ENCODE results near the gene CNOT9.

The CNOT9 gene

GRCh38 chr2:218582076-218582475, 13.4 kb downstream of the CNOT9 start:
- no peak overlapping the region for H3K4me2 ChIP-seq (ENCODE audit: low read depth, low read length, poor library complexity, severe bottlenecking)
- H3K4me3 ChIP-seq (ENCODE audit: low read length, poor library complexity, severe bottlenecking) = no peak overlapping the region
- H3K27me3 ChIP-seq (ENCODE audit: insufficient read depth, low read length, poor library complexity, severe bottlenecking) = no peaks in the 10 kb centered on the region
- H3K9me3 ChIP-seq (ENCODE audit: insufficient read depth, low read depth, low read length) = no peaks in the 10 kb centered on the region
- peaks cover 66% of the 10 kb centered on the region for H3K36me3 ChIP-seq (ENCODE audit: insufficient read depth, low read length)
- H3K9me2 ChIP-seq (replicated peaks; ENCODE audit: low read depth, low read length) = no peaks in the 10 kb centered on the region
- peaks cover 54% of the 10 kb centered on the region for H3K79me2 ChIP-seq (ENCODE audit: insufficient read depth, low read length)
- peaks cover 17% of the 10 kb centered on the region for H3K4me1 ChIP-seq (ENCODE audit: insufficient read depth, low read length, poor library complexity, severe bottlenecking)
- peaks cover 27% of the 10 kb centered on the region for H4K20me1 ChIP-seq (ENCODE audit: insufficient read depth, low read length, poor library complexity, severe bottlenecking)
- H3K9ac ChIP-seq (ENCODE audit: low read depth, low read length, poor library complexity, severe bottlenecking) = no peak overlapping the region
- TF ChIP-seq, protein P1, sequence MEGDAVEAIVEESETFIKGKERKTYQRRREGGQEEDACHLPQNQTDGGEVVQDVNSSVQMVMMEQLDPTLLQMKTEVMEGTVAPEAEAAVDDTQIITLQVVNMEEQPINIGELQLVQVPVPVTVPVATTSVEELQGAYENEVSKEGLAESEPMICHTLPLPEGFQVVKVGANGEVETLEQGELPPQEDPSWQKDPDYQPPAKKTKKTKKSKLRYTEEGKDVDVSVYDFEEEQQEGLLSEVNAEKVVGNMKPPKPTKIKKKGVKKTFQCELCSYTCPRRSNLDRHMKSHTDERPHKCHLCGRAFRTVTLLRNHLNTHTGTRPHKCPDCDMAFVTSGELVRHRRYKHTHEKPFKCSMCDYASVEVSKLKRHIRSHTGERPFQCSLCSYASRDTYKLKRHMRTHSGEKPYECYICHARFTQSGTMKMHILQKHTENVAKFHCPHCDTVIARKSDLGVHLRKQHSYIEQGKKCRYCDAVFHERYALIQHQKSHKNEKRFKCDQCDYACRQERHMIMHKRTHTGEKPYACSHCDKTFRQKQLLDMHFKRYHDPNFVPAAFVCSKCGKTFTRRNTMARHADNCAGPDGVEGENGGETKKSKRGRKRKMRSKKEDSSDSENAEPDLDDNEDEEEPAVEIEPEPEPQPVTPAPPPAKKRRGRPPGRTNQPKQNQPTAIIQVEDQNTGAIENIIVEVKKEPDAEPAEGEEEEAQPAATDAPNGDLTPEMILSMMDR (conservative IDR thresholded peaks at IDR 0.05; ENCODE audit: low read length) = no peak
- TF ChIP-seq EZH2phosphoT487 (IDR thresholded peaks at IDR 0.05; ENCODE audit: borderline replicate concordance) = no peak
- H3F3A ChIP-seq (ENCODE audit: low read depth) = no peaks in the 10 kb centered on the region
- H2AFZ ChIP-seq (ENCODE audit: low read length) = no peak overlapping the region

DNA sequence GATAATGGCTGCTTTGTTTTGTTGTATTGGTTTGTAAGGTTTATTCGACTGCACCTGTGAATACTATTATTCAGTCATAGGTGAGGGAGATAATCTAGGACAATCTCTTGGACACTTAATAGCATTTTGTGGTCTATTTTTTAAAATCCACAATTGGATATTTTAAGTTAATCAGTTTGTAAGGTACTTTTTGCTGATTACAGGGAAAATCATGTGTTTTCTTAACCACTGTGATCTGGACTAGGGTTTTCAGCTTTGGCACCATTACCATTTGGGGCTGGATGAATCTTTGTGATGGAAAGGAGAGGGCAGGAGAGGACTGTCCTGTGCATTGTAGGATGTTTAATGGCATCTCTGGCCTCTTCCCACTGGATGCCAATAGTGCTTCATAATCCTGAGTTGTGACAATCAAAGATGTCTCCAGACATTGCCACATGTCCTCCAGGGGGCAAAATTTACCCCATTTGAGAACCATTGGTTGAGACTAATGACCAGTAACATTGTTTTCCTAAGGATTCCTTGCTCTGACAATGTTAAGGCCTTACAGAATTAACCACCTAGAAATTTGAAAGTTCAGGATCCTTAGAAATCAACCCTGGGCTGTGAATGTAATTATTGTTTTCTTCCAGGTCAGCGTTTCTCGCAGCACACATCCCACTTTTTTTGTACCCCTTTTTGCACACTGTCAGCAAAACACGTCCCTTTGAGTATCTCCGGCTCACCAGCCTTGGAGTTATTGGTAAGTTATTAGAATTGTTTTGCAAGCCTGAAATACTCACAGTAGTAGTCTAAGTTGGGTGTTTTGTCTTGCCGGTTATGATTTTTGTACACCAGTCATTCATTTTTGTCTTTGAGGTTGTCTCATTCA, 15.6 kb downstream of the CNOT9 start:
- no peak for TF ChIP-seq EZH2phosphoT487 (IDR thresholded peaks at IDR 0.05; ENCODE audit: borderline replicate concordance)
- TF ChIP-seq, protein P1 (conservative IDR thresholded peaks at IDR 0.05; ENCODE audit: low read length) = peak; percentile 40
- H3K4me2 ChIP-seq (ENCODE audit: low read depth, low read length, poor library complexity, severe bottlenecking) = no peak overlapping the region
- no peaks in the 10 kb centered on the region for H3K9me2 ChIP-seq (replicated peaks; ENCODE audit: low read depth, low read length)
- H3K27me3 ChIP-seq (ENCODE audit: insufficient read depth, low read length, poor library complexity, severe bottlenecking) = no peaks in the 10 kb centered on the region
- no peaks in the 10 kb centered on the region for H3K9me3 ChIP-seq (ENCODE audit: insufficient read depth, low read depth, low read length)
- no peak overlapping the region for H3K9ac ChIP-seq (ENCODE audit: low read depth, low read length, poor library complexity, severe bottlenecking)
- no peak overlapping the region for H2AFZ ChIP-seq (ENCODE audit: low read length)
- peaks cover 6% of the 10 kb centered on the region for H4K20me1 ChIP-seq (ENCODE audit: insufficient read depth, low read length, poor library complexity, severe bottlenecking)
- H3K4me3 ChIP-seq (ENCODE audit: low read length, poor library complexity, severe bottlenecking) = no peak overlapping the region
- H3K4me1 ChIP-seq (ENCODE audit: insufficient read depth, low read length, poor library complexity, severe bottlenecking) = no peaks in the 10 kb centered on the region
- peaks cover 82% of the 10 kb centered on the region; the same call in 1 of the 2 replicates for H3K36me3 ChIP-seq (ENCODE audit: insufficient read depth, low read length)
- H3F3A ChIP-seq (ENCODE audit: low read depth) = no peaks in the 10 kb centered on the region
- H3K79me2 ChIP-seq (ENCODE audit: insufficient read depth, low read length) = peaks cover 33% of the 10 kb centered on the region

DNA sequence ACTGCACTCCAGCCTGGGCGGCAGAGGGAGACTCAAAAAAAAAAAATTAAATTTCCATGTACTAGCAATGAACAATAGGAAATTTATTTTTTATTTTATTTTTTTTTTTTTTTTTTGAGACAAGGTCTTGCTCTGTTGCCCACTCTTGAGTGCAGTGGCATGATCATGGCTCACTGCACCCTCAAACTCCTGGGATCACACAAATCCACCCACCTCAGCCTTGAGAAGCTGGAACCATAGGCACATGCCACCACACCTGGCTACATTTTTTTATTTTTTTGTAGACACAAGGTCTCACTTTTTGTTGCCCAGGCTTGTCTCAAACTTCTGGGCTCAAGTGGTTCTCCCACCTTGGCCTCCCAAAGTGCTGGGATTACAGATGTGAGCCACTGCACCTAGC, 16.9 kb downstream of the CNOT9 start:
- Histone ChIP-seq H3K9me3 (ENCODE audit: insufficient read depth, low read depth, low read length) (no peaks in the 10 kb centered on the region), H2AFZ (ENCODE audit: low read length) (no peak overlapping the region), H3K36me3 (ENCODE audit: insufficient read depth, low read length) (peaks cover 91% of the 10 kb centered on the region; the same call in 1 of the 2 replicates), H3F3A (ENCODE audit: low read depth) (no peaks in the 10 kb centered on the region), H4K20me1 (ENCODE audit: insufficient read depth, low read length, poor library complexity, severe bottlenecking) (no peaks in the 10 kb centered on the region), H3K4me1 (ENCODE audit: insufficient read depth, low read length, poor library complexity, severe bottlenecking) (no peaks in the 10 kb centered on the region), H3K27me3 (ENCODE audit: insufficient read depth, low read length, poor library complexity, severe bottlenecking) (no peaks in the 10 kb centered on the region), H3K4me3 (ENCODE audit: low read length, poor library complexity, severe bottlenecking) (no peak overlapping the region), H3K79me2 (ENCODE audit: insufficient read depth, low read length) (peaks cover 21% of the 10 kb centered on the region), H3K9me2 (replicated peaks; ENCODE audit: low read depth, low read length) (no peaks in the 10 kb centered on the region), H3K4me2 (ENCODE audit: low read depth, low read length, poor library complexity, severe bottlenecking) (no peak overlapping the region), H3K9ac (ENCODE audit: low read depth, low read length, poor library complexity, severe bottlenecking) (no peak overlapping the region)
- TF ChIP-seq, protein P1 (conservative IDR thresholded peaks at IDR 0.05; ENCODE audit: low read length) = no peak
- no peak for TF ChIP-seq EZH2phosphoT487 (IDR thresholded peaks at IDR 0.05; ENCODE audit: borderline replicate concordance)

All from Loucy (cell line).